Heart right ventricle (tissue), 16 donors: Measurements from ENCODE around the gene GALNT3. TPM values are rescaled to one million over a fixed set of nuclear protein-coding genes. Genes with fewer than 3 reads are reported as not detected.

Experiments
- ATAC-seq, 8 donors: fragments of 200-7000 bp; cut with Tn5 transposase; one replicate each; pipeline ENCODE4 v1.9.1; 2020; ENCODE audit warnings: mild to moderate bottlenecking in 8 of 8, moderate library complexity in 8 of 8, moderate number of reproducible peaks in 1 of 8
- DNase-seq, 2 donors: peaks; one replicate each; pipeline ENCODE4 v3.0.0-alpha.2; 2020
- H3K27ac ChIP-seq, 10 donors: fragments of 200-600 bp; sonication (generic) in 2 of 10; one replicate each; pipeline versions ENCODE4 v1.5.0 to v1.8.0; 2020 to 2022; ENCODE audit warnings: mild to moderate bottlenecking in 3 of 10
- H3K27me3 ChIP-seq, 7 donors: fragments of 200-600 bp; one replicate each; pipeline ENCODE4 v1.8.0; 2021 to 2022; ENCODE audit warnings: mild to moderate bottlenecking in 2 of 7
- H3K36me3 ChIP-seq, 9 donors: fragments of 200-600 bp; sonication (generic) in 1 of 9; one replicate each; pipeline versions ENCODE4 v1.5.0 to v1.8.0; 2020 to 2022; ENCODE audit warnings: mild to moderate bottlenecking in 2 of 9
- H3K4me1 ChIP-seq, 9 donors: fragments of 200-600 bp; sonication (generic) in 1 of 9; one replicate each; pipeline versions ENCODE4 v1.5.0 to v1.8.0; 2020 to 2022; ENCODE audit warnings: mild to moderate bottlenecking in 4 of 9
- H3K4me3 ChIP-seq, 10 donors: fragments of 200-600 bp; sonication (generic) in 2 of 10; one replicate each; pipeline versions ENCODE4 v1.5.0 to v1.8.0; 2020 to 2022; ENCODE audit warnings: mild to moderate bottlenecking in 7 of 10, moderate library complexity in 2 of 10
- H3K9me3 ChIP-seq, 11 donors: fragments of 200-600 bp in 10 of 11; sonication (generic) in 2 of 11; one replicate each; pipeline versions ENCODE4 v1.5.0 to v1.8.0; 2013 to 2022; ENCODE audit warnings: mild to moderate bottlenecking in 2 of 11, control low read depth in 1 of 11, moderate library complexity in 1 of 11
- CTCF ChIP-seq, 9 donors: fragments of 200-600 bp; sonication (generic) in 2 of 9; IDR thresholded peaks; one replicate each; pipeline versions ENCODE4 v1.5.0 to v1.8.0; 2021 to 2022; ENCODE audit warnings: antibody characterized with exemption in 9 of 9, mild to moderate bottlenecking in 5 of 9, moderate library complexity in 1 of 9
- WGBS, 2 donors: extraction: QIAGEN DNeasy Blood & Tissue Kit; methylation state at CpG; one replicate each; pipeline ENCODE4 v1.1.7; 2013; ENCODE audit warnings: inconsistent platforms in 1 of 2; 5-methylcytosine and 5-hydroxymethylcytosine counted together
- intact Hi-C, 10 donors: fragments of 100-400 bp; cut with DNase I; formaldehyde crosslinking; loops; one replicate each; pipeline versions ENCODE4 v1.11.1 to v1.14.2; 2022
- polyA plus RNA-seq, 2 donors: library from polyadenylated mRNA; stranded (reverse); fragments of 200-250 nt; gene quantifications; one replicate each; pipeline ENCODE4 v1.2.3, GENCODE V29; 2013
- total RNA-seq, 10 donors: library from RNA; stranded (reverse); fragmentation: NEBNext Ultra II Directional in 3 of 10; extraction: Animal tissue kit (Norgen Biotek cat#: 25700) in 3 of 10; gene quantifications; one replicate each; pipeline versions ENCODE4 v1.2.1 to v1.2.4, GENCODE V29; 2021 to 2023
- donor health status: Arrhythmogenic right ventricular cardiomyopathy.
- donor health status: ischemic (EF 13 %, LVEDD 7.1; RV severe dilation, severe dysfunction).
- donor health status: healthy with polysubstance abuse.
- donor health status: DM: no; HTN: yes; CAD: no.
- donor health status: DM: no; HTN: no; CAD: no.
- donor health status: ischemic (EF 25% LVEDD 6.9; RV normal size, moderate dysfunction).
- donor health status: ischemic (EF 25% LVEDD 5.7; RV mildly dilated, moderate dysfunction).
- donor health status: healthy.
- donor health status: DM: yes; HTN: yes; CAD: no.
- donor health status: Ischemic cardiomyopathy.
- donor health status: ischemic (EF 35%, LVEDD 5.7; RV mildly dilated, moderate dysfunction).
- donor health status: nonischemic (EF 11% LVEDD 7.7; RV severe dilation, severe dysfunction).
- donor health status: DM: yes; HTN: yes; CAD: no.
- donor health status: PGD.
- donor health status: ischemic (EF 29% LVEDD 5.4; RV normal size, mild dysfunction).
- donor health status: nonischemic (EF 23%, LVEDD 6.1; RV moderate dilation, normal function).

The GALNT3 gene
- total and polyA plus RNA-seq, 12 donors = 0.13 to 1.1 (median 0.27) TPM; not detected in 2

- Histone ChIP-seq H3K36me3 (no peaks in the 10 kb centered on the region), H3K4me1 (peaks cover 0 to 5% (median 0%) of the 10 kb centered on the region in 9 donors), H3K4me3 (no peak overlapping the region), H3K9me3 (no peaks in the 10 kb centered on the region), H3K27ac (peak overlapping the region in 1 of 10 donors; percentile 12), H3K27me3 (no peaks in the 10 kb centered on the region)
- DNase-seq = no peak
- no peak for TF ChIP-seq CTCF (IDR thresholded peaks at IDR 0.05)
- intact Hi-C loops = loop anchor here in 2 of 10 donors (5.0 kb wide), 2 partner anchors 298 to 303 kb away; no protein-coding TSS in a partner anchor
- ATAC-seq = no peak
- 75 to 77% methylated on average over 5 of the region's 5 CpGs for WGBS, 2 donors
Observed at GRCh38 chr2:165700531-165700930, 93.5 kb downstream of the GALNT3 start.

GRCh38 chr2:165699946-165700345 lies 94.1 kb downstream of the GALNT3 start:
- no peak for ATAC-seq
- TF ChIP-seq CTCF (IDR thresholded peaks at IDR 0.05) = no peak
- intact Hi-C loops = loop anchor here in 7 of 10 donors (2.0 to 5.0 kb wide), 5 partner anchors 248 to 303 kb away; no protein-coding TSS in a partner anchor
- Histone ChIP-seq H3K4me3 (no peak overlapping the region), H3K4me1 (peaks cover 0 to 5% (median 0%) of the 10 kb centered on the region in 9 donors), H3K27ac (peak overlapping the region in 1 of 10 donors; percentile 12), H3K9me3 (no peaks in the 10 kb centered on the region), H3K27me3 (no peaks in the 10 kb centered on the region), H3K36me3 (no peaks in the 10 kb centered on the region)
- WGBS, 2 donors = 64 to 79% methylated on average over 2 of the region's 2 CpGs
- no peak for DNase-seq

GRCh38 chr2:165698444-165698884 lies 95.6 kb downstream of the GALNT3 start:
- peak in 8 of 9 donors; percentile 28 to 64 (median 44) for TF ChIP-seq CTCF (IDR thresholded peaks at IDR 0.05)
- ATAC-seq (peak in 7 of 8 donors; percentile 56 to 81 (median 69)), DNase-seq (peak in 1 of 2 donors; percentile 24)
- 4% methylated on average over 4 of the region's 4 CpGs for WGBS, 2 donors
- Histone ChIP-seq H3K27ac (no peak overlapping the region), H3K27me3 (no peaks in the 10 kb centered on the region), H3K4me3 (no peak overlapping the region), H3K4me1 (peaks cover 0 to 5% (median 0%) of the 10 kb centered on the region in 9 donors), H3K9me3 (no peaks in the 10 kb centered on the region), H3K36me3 (no peaks in the 10 kb centered on the region)
- intact Hi-C loops = loop anchor here in 6 of 10 donors (2.0 to 5.0 kb wide), 4 partner anchors 246 to 298 kb away; no protein-coding TSS in a partner anchor

- Histone ChIP-seq H3K9me3 (no peaks in the 10 kb centered on the region), H3K4me1 (peaks cover 0 to 5% (median 0%) of the 10 kb centered on the region in 9 donors), H3K27ac (no peak overlapping the region), H3K36me3 (no peaks in the 10 kb centered on the region), H3K27me3 (no peaks in the 10 kb centered on the region), H3K4me3 (no peak overlapping the region)
- DNase-seq (no peak), ATAC-seq (no peak)
- TF ChIP-seq CTCF (IDR thresholded peaks at IDR 0.05) = no peak
- intact Hi-C loops = loop anchor here in 9 of 10 donors (1.0 to 5.0 kb wide), 7 partner anchors 246 to 299 kb away; no protein-coding TSS in a partner anchor
- 93% methylated on average over 4 of the region's 4 CpGs for WGBS, 2 donors
Observed at GRCh38 chr2:165697748-165698443, 96.2 kb downstream of the GALNT3 start.

Other genes with a start within 250 kb of the GALNT3 start
- 10 to 100 TPM; 10.9 to 17.9 (median 13.4) TPM for gene TTC21B, start 159.5 kb upstream of the GALNT3 start, total RNA-seq
- gene TTC21B, start 159.5 kb upstream of the GALNT3 start, polyA plus RNA-seq = 1 to 10 TPM; 3.3 to 8.0 TPM